Measurements from ENCODE around the gene IL1F10.

The IL1F10 gene

GRCh38 chr2:113027691-113028090, 40.1 kb upstream of the IL1F10 start:
- TF ChIP-seq, protein P1, sequence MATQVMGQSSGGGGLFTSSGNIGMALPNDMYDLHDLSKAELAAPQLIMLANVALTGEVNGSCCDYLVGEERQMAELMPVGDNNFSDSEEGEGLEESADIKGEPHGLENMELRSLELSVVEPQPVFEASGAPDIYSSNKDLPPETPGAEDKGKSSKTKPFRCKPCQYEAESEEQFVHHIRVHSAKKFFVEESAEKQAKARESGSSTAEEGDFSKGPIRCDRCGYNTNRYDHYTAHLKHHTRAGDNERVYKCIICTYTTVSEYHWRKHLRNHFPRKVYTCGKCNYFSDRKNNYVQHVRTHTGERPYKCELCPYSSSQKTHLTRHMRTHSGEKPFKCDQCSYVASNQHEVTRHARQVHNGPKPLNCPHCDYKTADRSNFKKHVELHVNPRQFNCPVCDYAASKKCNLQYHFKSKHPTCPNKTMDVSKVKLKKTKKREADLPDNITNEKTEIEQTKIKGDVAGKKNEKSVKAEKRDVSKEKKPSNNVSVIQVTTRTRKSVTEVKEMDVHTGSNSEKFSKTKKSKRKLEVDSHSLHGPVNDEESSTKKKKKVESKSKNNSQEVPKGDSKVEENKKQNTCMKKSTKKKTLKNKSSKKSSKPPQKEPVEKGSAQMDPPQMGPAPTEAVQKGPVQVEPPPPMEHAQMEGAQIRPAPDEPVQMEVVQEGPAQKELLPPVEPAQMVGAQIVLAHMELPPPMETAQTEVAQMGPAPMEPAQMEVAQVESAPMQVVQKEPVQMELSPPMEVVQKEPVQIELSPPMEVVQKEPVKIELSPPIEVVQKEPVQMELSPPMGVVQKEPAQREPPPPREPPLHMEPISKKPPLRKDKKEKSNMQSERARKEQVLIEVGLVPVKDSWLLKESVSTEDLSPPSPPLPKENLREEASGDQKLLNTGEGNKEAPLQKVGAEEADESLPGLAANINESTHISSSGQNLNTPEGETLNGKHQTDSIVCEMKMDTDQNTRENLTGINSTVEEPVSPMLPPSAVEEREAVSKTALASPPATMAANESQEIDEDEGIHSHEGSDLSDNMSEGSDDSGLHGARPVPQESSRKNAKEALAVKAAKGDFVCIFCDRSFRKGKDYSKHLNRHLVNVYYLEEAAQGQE (IDR thresholded peaks at IDR 0.05; ENCODE audit: insufficient read depth in 1 of 2, low read depth in 2 of 2, low read length in 2 of 2), result no peak
- TF ChIP-seq TAF1 (IDR thresholded peaks at IDR 0.05; ENCODE audit: borderline replicate concordance, insufficient read depth, low read length) (no peak), SIN3A (IDR thresholded peaks at IDR 0.05; ENCODE audit: borderline replicate concordance, insufficient read depth, low read length) (no peak), POLR2AphosphoS5 (IDR thresholded peaks at IDR 0.05; ENCODE audit: low read depth, low read length) (no peak), FOXP2 (optimal IDR thresholded peaks at IDR 0.05; ENCODE audit: borderline replicate concordance, extremely low read depth, extremely low read length, insufficient read depth) (no peak)

DNA sequence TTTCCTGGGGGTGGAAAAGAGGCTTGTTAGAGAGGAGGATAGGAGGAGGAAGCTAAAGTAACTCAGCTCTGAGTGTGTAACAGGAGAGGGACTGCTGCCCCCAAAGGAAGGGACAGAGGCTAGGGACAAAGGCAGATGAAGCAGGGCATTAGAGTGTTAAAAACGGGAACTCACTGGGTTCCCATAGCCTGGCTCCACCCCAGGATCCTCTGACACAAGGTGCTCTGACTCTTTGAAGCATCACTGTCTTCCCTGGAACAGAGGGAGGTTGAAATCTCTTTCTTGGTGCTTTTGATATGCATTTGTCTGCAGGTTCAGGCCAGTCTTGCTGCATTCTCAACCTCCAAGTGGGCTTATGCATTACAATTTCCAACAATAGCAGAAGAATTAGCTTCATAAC, 39.7 kb upstream of the IL1F10 start:
- TF ChIP-seq FOXP2 (optimal IDR thresholded peaks at IDR 0.05; ENCODE audit: borderline replicate concordance, extremely low read depth, extremely low read length, insufficient read depth) (no peak), POLR2AphosphoS5 (IDR thresholded peaks at IDR 0.05; ENCODE audit: low read depth, low read length) (no peak), SIN3A (IDR thresholded peaks at IDR 0.05; ENCODE audit: borderline replicate concordance, insufficient read depth, low read length) (no peak)

GRCh38 chr2:113032737-113033136, 35.0 kb upstream of the IL1F10 start:
- no peak for TF ChIP-seq SIN3A (IDR thresholded peaks at IDR 0.05; ENCODE audit: borderline replicate concordance, insufficient read depth, low read length)
- no peak for TF ChIP-seq POLR2AphosphoS5 (IDR thresholded peaks at IDR 0.05; ENCODE audit: low read depth, low read length)
- no peak for TF ChIP-seq FOXP2 (optimal IDR thresholded peaks at IDR 0.05; ENCODE audit: borderline replicate concordance, extremely low read depth, extremely low read length, insufficient read depth)
- TF ChIP-seq TAF1 (IDR thresholded peaks at IDR 0.05; ENCODE audit: borderline replicate concordance, insufficient read depth, low read length), result no peak
- TF ChIP-seq, protein P1 (IDR thresholded peaks at IDR 0.05; ENCODE audit: insufficient read depth in 1 of 2, low read depth in 2 of 2, low read length in 2 of 2), result no peak

DNA sequence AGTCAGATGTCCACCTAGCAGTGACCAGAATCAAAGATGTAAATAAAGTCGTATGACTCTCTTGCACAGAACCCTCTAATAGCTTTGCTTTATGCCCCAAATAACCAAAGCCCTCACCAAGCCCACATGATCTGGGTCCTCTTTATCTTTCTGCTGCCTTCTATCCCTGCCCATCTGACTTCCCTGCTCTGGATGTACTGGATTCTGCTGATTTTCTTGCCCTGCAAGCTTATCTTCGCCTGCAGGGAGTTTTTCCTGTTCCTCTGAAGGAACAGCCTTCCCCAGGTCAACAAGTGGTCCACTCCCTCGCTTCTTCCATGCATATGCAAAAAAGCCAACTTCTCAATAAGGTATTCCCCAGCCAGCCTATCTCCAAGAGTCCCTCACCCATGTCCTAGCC, 33.8 kb upstream of the IL1F10 start:
- TF ChIP-seq, protein P1 (IDR thresholded peaks at IDR 0.05; ENCODE audit: insufficient read depth in 1 of 2, low read depth in 2 of 2, low read length in 2 of 2), result no peak
- no peak for TF ChIP-seq SIN3A (IDR thresholded peaks at IDR 0.05; ENCODE audit: borderline replicate concordance, insufficient read depth, low read length)

- TF ChIP-seq SIN3A (IDR thresholded peaks at IDR 0.05; ENCODE audit: borderline replicate concordance, insufficient read depth, low read length) (no peak), FOXP2 (optimal IDR thresholded peaks at IDR 0.05; ENCODE audit: borderline replicate concordance, extremely low read depth, extremely low read length, insufficient read depth) (no peak), TAF1 (IDR thresholded peaks at IDR 0.05; ENCODE audit: borderline replicate concordance, insufficient read depth, low read length) (no peak), POLR2AphosphoS5 (IDR thresholded peaks at IDR 0.05; ENCODE audit: low read depth, low read length) (no peak)
- TF ChIP-seq, protein P1 (IDR thresholded peaks at IDR 0.05; ENCODE audit: insufficient read depth in 1 of 2, low read depth in 2 of 2, low read length in 2 of 2), result no peak
These were observed 31.0 kb upstream of the IL1F10 start for GRCh38 chr2:113036763-113037162.
